ENCODE data around the gene RAP1GAP.

RAP1GAP gene

DNA sequence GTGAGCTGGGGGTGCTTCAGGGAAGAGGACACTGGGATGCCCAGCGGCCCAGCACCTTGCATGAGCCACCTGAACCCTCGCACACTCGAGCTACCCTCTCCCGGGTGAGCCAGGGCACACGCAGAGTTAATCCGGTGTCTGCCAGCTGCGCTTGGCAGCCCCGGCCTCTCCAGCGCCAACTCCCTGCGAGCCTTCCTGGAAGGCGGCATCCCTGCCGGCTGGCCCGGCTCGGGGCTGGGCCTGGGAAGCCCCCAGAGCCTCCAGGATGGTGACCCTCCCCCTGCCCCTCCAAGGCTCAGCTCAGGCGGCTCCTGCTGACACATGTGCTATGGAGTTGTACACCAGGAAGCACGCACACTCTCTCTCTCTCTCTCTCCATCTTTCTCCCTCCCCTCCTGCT, 48.7 kb downstream of the RAP1GAP start:
- TF ChIP-seq, protein P1, sequence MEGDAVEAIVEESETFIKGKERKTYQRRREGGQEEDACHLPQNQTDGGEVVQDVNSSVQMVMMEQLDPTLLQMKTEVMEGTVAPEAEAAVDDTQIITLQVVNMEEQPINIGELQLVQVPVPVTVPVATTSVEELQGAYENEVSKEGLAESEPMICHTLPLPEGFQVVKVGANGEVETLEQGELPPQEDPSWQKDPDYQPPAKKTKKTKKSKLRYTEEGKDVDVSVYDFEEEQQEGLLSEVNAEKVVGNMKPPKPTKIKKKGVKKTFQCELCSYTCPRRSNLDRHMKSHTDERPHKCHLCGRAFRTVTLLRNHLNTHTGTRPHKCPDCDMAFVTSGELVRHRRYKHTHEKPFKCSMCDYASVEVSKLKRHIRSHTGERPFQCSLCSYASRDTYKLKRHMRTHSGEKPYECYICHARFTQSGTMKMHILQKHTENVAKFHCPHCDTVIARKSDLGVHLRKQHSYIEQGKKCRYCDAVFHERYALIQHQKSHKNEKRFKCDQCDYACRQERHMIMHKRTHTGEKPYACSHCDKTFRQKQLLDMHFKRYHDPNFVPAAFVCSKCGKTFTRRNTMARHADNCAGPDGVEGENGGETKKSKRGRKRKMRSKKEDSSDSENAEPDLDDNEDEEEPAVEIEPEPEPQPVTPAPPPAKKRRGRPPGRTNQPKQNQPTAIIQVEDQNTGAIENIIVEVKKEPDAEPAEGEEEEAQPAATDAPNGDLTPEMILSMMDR (IDR thresholded peaks at IDR 0.05): no peak
- no peak overlapping the region for H3K27ac ChIP-seq

DNA sequence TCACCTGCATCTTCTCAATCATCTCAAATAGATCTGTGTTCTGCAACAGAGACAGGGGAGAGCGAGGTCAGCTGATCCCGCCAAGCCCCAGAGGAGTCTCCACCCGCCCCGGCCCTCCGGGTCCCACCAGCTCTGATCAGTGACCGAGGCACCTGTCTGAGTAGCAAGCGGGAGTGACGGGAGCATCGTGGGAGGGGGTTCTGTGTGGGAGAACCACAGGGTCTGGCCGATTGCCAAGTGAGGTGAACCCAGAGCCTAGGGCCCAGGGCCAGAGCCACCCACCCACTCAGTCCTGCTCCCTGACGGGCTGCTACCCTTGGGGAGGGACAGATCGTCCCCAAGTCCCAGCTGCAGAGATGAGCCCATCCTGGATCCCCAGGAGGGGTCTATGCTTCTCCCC, 49.1 kb downstream of the RAP1GAP start:
- H3K36me3 ChIP-seq: no peaks in the 10 kb centered on the region
- TF ChIP-seq, protein P1 (IDR thresholded peaks at IDR 0.05): no peak
- no peak overlapping the region for H3K4me3 ChIP-seq (ENCODE audit: low read depth in 1 of 2, low read length in 1 of 2)
- H3K27ac ChIP-seq: no peak overlapping the region
- peaks cover 70% of the 10 kb centered on the region for H3K27me3 ChIP-seq
- no peaks in the 10 kb centered on the region for H3K4me1 ChIP-seq (ENCODE audit: control insufficient read depth in 1 of 2, insufficient read depth in 1 of 2, low read depth in 1 of 2, low read length in 1 of 2)
- H3K9me3 ChIP-seq: no peaks in the 10 kb centered on the region

More for the DNA sequence above, 48.7 kb downstream of the RAP1GAP start:
- Histone ChIP-seq H3K4me1 (ENCODE audit: control insufficient read depth in 1 of 2, insufficient read depth in 1 of 2, low read depth in 1 of 2, low read length in 1 of 2) (no peaks in the 10 kb centered on the region), H3K36me3 (no peaks in the 10 kb centered on the region), H3K4me3 (ENCODE audit: low read depth in 1 of 2, low read length in 1 of 2) (no peak overlapping the region), H3K27me3 (peaks cover 71% of the 10 kb centered on the region), H3K9me3 (no peaks in the 10 kb centered on the region)

DNA sequence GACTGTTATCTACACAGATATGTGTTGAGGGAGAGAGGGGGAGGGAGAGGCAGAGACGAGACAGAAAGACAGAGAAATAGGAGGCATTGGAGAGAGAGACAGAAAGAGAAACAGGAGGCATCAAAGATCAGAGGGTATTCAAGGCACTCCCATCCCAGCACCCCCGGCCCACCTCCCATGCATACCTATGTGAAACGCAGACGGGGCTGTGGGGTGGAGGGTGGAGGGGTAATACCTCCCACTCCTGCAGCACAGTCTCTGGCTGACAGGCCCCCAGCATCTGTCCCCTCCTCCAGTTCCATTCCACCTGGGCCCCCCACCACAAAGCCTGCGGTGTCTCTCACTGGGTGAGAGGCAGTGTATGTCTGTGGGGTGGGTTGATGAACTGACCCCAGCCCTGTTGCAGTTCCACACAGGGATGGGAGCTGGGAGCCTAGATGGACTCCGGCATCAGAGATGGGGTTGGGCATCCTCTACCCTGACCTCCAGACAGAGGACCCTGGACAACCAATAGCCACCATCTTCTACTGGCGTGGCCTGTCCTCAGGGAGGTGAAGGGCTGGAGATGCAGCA, 49.7 kb downstream of the RAP1GAP start:
- Histone ChIP-seq H3K4me1 (ENCODE audit: control insufficient read depth in 1 of 2, insufficient read depth in 1 of 2, low read depth in 1 of 2, low read length in 1 of 2) (no peaks in the 10 kb centered on the region), H3K36me3 (no peaks in the 10 kb centered on the region)

DNA sequence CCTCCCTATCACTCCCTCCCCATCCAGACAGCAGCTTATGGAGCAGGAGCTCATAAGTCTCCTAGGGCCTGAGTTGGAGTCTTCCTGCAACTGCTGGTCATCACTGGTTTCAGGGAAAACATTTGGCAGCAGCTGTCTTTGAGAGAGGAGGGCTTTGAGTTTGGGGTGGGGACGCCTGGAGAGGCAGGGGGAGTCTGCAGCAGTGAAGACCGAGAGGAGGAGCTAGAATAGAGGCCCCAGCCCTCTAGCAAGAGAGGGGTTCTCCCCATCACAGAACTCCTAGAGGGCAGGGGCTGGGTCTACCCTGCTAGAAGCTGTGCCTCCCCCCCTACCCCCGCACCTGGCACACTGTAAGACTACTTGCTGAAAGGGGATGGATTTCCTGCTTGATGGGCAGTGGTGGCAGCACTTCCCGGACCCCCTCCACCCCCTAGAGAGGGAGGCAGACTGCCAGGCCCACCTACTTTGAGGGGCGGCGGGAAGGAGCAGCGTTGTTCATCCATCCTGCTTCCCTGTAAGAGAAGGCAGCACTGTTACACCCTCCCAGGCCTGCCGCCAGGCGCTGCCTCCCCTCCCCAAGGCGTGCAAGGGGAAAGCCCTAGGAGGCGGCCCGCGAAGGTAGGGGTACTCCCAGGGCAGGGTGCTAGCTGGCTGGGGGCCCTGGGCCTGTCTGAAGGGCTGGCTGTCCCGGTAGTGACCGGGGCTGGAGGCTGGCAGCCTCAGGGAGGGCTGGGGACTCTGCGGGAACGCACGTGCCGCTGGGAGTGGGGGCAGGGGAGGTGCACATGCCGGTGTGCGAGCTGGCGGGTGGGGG, 50.4 kb downstream of the RAP1GAP start:
- TF ChIP-seq, protein P1 (IDR thresholded peaks at IDR 0.05): no peak
- Histone ChIP-seq H3K4me3 (ENCODE audit: low read depth in 1 of 2, low read length in 1 of 2) (no peak overlapping the region), H3K9me3 (no peaks in the 10 kb centered on the region), H3K27ac (no peak overlapping the region), H3K27me3 (peaks cover 57% of the 10 kb centered on the region), H3K4me1 (ENCODE audit: control insufficient read depth in 1 of 2, insufficient read depth in 1 of 2, low read depth in 1 of 2, low read length in 1 of 2) (no peaks in the 10 kb centered on the region), H3K36me3 (no peaks in the 10 kb centered on the region)

More for the DNA sequence above, 49.7 kb downstream of the RAP1GAP start:
- H3K9me3 ChIP-seq: no peaks in the 10 kb centered on the region
- H3K27me3 ChIP-seq: peaks cover 64% of the 10 kb centered on the region
- TF ChIP-seq, protein P1 (IDR thresholded peaks at IDR 0.05): no peak
- H3K27ac ChIP-seq: no peak overlapping the region
- H3K4me3 ChIP-seq (ENCODE audit: low read depth in 1 of 2, low read length in 1 of 2): no peak overlapping the region

DNA sequence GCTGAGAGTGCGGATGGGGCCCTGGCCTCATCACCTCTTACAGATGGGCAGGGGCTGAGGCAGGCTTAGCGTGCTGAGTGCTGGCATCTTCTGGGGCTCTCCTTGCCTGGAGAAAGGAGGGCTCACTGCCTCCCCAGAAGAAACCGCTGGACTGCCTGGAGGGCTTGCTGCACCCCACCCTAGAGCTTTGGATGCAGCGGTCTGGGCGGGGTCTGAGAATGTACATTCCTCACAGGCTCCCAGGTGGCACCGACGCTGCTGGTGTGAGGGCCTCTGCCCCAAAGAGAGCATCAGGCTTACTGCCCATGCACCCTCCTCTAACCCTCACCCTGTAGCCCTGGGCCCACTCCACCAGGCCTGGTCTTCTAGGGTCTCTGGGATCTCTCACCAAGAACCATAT, 51.1 kb downstream of the RAP1GAP start:
- H3K4me1 ChIP-seq (ENCODE audit: control insufficient read depth in 1 of 2, insufficient read depth in 1 of 2, low read depth in 1 of 2, low read length in 1 of 2): no peaks in the 10 kb centered on the region
- TF ChIP-seq, protein P1 (IDR thresholded peaks at IDR 0.05): no peak
- H3K27ac ChIP-seq: no peak overlapping the region
- peaks cover 50% of the 10 kb centered on the region for H3K27me3 ChIP-seq
- no peaks in the 10 kb centered on the region for H3K36me3 ChIP-seq
- H3K9me3 ChIP-seq: no peaks in the 10 kb centered on the region
- no peak overlapping the region for H3K4me3 ChIP-seq (ENCODE audit: low read depth in 1 of 2, low read length in 1 of 2)

Measured in neutrophil (primary cell).